Psoas muscle (tissue), 8 donors: ENCODE measurements around the gene PCNA. TPM values are rescaled to one million over a fixed set of nuclear protein-coding genes. Genes with fewer than 3 reads are reported as not detected.

Experiments used
- ATAC-seq, 4 donors: fragments of 200-7000 bp; cut with Tn5 transposase; one replicate each; pipeline ENCODE4 v1.9.1; 2020; ENCODE audit warnings: moderate library complexity in 3 of 4, mild to moderate bottlenecking in 2 of 4
- DNase-seq, 2 donors: peaks; one replicate each; pipeline ENCODE4 v3.0.0-alpha.2; 2020
- H3K27ac ChIP-seq: fragments of 200-600 bp; one replicate; pipeline ENCODE4 v1.8.0; 2022
- H3K27me3 ChIP-seq, 3 donors: fragments of 200-600 bp in 1 of 3; one replicate each; pipeline versions ENCODE4 v1.6.1 to v1.8.0; 2013 to 2022; ENCODE audit warnings: low read length in 2 of 3, mild to moderate bottlenecking in 2 of 3, moderate library complexity in 1 of 3; ENCODE audit not compliant: insufficient read depth in 3 of 3
- H3K36me3 ChIP-seq, 2 donors: fragments of 200-600 bp in 1 of 2; one replicate each; pipeline versions ENCODE4 v1.6.1 to v1.8.0; 2013 to 2022; ENCODE audit warnings: low read depth in 1 of 2, mild to moderate bottlenecking in 1 of 2, moderate library complexity in 1 of 2; ENCODE audit not compliant: insufficient read depth in 1 of 2
- H3K4me1 ChIP-seq: fragments of 200-600 bp; one replicate; pipeline ENCODE4 v1.8.0; 2022
- H3K4me3 ChIP-seq: fragments of 200-600 bp; one replicate; pipeline ENCODE4 v1.8.0; 2022; ENCODE audit warnings: mild to moderate bottlenecking
- H3K9me3 ChIP-seq: fragments of 200-600 bp; one replicate; pipeline ENCODE4 v1.8.0; 2022
- WGBS, 3 donors: extraction: QIAGEN DNeasy Blood & Tissue Kit; methylation state at CpG; one replicate each; pipeline versions ENCODE4 v1.1.6 to v1.1.7; 2013; 5-methylcytosine and 5-hydroxymethylcytosine counted together
- intact Hi-C, 2 donors: fragments of 100-400 bp; cut with DNase I; formaldehyde crosslinking; loops; one replicate each; pipeline versions ENCODE4 v1.11.0 to v1.14.2; 2022
- polyA plus RNA-seq, 3 donors: library from polyadenylated mRNA; stranded (reverse); fragments of 200-250 nt; gene quantifications; one replicate each; pipeline ENCODE4 v1.2.3, GENCODE V29; 2013
- total RNA-seq, 4 donors: library from RNA; stranded (reverse); fragmentation: NEBNext Ultra II Directional in 2 of 4; extraction: Animal tissue kit (Norgen Biotek cat#: 25700) in 2 of 4; gene quantifications; one replicate each; pipeline versions ENCODE4 v1.2.1 to v1.2.4, GENCODE V29; 2021 to 2023
- TF ChIP-seq, protein P1 (sequence below): fragments of 200-600 bp; IDR thresholded peaks from one replicate; pipeline ENCODE4 v1.8.0; 2022; ENCODE audit warnings: antibody characterized with exemption
- donor health status: healthy with polysubstance abuse.
- donor health status: DM: no; HTN: no; CAD: no; lungs with moderate emphysema.
- donor health status: Bipolar disorder and iron deficiency.
- donor health status: healthy.
- donor health status: DM: yes; HTN: yes; CAD: no.
- donor health status: DM: no; HTN: no; CAD: no.
- donor health status: DM: no; HTN: no; CAD: no.
- donor health status: DM: yes; HTN: yes; CAD: no.

PCNA gene
- total and polyA plus RNA-seq, 7 donors = 13.2 to 53.0 (median 19.1) TPM

DNA sequence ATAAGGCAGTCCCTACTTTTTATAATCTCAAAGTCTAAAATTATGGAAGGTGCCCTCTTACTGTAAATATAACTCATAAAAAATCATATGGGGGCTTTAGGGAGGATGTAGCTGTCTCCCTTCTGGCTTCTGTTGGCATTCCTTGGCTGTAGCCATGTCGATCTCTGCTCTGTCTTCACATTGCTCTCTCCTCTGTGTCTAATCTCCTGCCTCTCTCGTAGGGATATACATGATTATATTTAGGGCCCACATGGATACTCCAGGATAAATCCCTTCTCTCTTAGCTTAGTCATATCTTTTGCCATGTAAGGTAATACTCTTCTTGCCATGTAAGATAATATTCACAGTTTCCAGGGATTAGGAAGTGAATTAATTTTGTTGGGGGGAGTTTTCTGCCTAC lies 35.6 kb upstream of the PCNA start:
- no peaks in the 10 kb centered on the region for H3K36me3 ChIP-seq
- peaks cover 66% of the 10 kb centered on the region for H3K4me1 ChIP-seq
- H3K27ac ChIP-seq = peak overlapping the region; percentile 86
- ATAC-seq (no peak), DNase-seq (no peak)
- TF ChIP-seq, protein P1, sequence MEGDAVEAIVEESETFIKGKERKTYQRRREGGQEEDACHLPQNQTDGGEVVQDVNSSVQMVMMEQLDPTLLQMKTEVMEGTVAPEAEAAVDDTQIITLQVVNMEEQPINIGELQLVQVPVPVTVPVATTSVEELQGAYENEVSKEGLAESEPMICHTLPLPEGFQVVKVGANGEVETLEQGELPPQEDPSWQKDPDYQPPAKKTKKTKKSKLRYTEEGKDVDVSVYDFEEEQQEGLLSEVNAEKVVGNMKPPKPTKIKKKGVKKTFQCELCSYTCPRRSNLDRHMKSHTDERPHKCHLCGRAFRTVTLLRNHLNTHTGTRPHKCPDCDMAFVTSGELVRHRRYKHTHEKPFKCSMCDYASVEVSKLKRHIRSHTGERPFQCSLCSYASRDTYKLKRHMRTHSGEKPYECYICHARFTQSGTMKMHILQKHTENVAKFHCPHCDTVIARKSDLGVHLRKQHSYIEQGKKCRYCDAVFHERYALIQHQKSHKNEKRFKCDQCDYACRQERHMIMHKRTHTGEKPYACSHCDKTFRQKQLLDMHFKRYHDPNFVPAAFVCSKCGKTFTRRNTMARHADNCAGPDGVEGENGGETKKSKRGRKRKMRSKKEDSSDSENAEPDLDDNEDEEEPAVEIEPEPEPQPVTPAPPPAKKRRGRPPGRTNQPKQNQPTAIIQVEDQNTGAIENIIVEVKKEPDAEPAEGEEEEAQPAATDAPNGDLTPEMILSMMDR = no peak
- H3K4me3 ChIP-seq = no peak overlapping the region
- H3K9me3 ChIP-seq = no peaks in the 10 kb centered on the region
- H3K27me3 ChIP-seq = no peaks in the 10 kb centered on the region
- intact Hi-C loops = no loop called here
- 43 to 77% (median 50%) methylated on average over 2 of the region's 2 CpGs for WGBS, 3 donors

DNA sequence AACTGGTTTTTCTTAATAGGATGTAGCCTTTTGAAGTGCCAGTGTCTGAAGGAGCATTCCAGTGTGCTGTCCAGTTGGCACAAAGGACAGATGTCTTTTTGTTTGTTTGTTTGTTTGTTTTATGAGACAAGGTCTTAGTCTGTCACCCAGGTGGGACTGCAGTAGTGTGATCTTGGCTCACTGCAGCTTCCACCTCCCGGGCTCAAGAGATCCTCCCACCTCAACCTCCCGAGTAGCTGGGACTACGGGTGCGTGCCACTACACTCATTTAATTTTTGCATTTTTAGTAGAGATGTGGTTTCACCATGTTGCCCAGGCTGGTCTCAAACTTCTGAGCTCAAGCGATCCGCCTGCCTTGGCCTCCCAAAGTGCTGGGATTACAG lies 34.8 kb upstream of the PCNA start:
- WGBS, 3 donors = 90 to 94% (median 91%) methylated on average over 6 of the region's 6 CpGs
- TF ChIP-seq, protein P1 = no peak
- intact Hi-C loops = no loop called here
- peak overlapping the region; percentile 86 for H3K27ac ChIP-seq
- peaks cover 66% of the 10 kb centered on the region for H3K4me1 ChIP-seq
- H3K27me3 ChIP-seq = no peaks in the 10 kb centered on the region
- no peaks in the 10 kb centered on the region for H3K36me3 ChIP-seq
- no peak overlapping the region for H3K4me3 ChIP-seq
- DNase-seq (no peak), ATAC-seq (no peak)
- no peaks in the 10 kb centered on the region for H3K9me3 ChIP-seq

DNA sequence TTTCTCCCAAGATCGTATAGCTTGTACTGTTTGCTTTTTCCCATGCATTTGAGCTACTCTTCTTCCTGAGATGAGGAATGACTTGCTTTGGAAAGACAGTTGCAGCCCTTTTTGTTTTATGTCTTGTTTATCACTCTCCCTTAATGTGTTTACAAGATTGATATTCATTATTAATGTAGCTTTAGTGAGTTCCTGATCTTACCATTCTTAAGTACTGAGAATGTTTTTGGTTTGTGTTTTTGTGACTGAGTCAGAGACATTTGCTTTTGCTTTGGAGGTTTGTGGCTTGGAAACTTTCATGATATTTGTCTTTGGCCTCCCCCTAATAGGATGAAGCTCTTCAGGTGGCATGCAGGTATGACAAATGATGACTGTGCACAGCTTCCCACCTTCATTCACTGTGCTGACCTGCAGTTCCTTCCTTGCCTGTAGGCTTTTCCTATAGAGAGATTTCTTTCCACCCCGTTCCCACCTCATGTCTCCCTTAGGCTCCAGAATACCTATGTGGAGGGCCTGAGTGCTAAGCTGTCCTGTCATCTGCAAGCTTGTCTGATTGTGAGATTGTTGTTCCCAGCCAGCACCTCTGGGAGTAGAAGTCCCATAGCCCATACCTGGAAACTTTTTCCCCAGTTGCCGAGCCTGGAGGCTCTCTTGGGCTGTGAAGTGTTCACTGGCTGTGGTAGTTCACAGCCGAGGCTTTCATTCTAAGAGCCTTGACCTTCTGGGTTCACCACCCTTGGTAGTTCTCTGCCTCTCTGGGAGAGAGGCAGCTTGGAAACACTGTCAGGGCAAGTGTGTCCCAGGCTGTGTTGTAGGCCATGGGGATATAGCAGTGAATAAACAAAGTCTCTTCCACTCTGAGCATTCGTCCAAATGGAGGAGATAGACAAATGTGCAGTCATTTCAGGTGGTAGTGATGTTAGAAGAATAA lies 34.1 kb upstream of the PCNA start:
- whole genome bisulfite sequencing, 3 donors = 71 to 82% (median 76%) methylated on average over 5 of the region's 5 CpGs
- no peaks in the 10 kb centered on the region for H3K36me3 ChIP-seq
- H3K4me1 ChIP-seq = peaks cover 68% of the 10 kb centered on the region
- ATAC-seq (no peak), DNase-seq (no peak)
- TF ChIP-seq, protein P1 = no peak
- H3K27ac ChIP-seq = peak overlapping the region; percentile 86
- intact Hi-C loops = no loop called here
- H3K9me3 ChIP-seq = no peaks in the 10 kb centered on the region
- no peaks in the 10 kb centered on the region for H3K27me3 ChIP-seq
- no peak overlapping the region for H3K4me3 ChIP-seq

DNA sequence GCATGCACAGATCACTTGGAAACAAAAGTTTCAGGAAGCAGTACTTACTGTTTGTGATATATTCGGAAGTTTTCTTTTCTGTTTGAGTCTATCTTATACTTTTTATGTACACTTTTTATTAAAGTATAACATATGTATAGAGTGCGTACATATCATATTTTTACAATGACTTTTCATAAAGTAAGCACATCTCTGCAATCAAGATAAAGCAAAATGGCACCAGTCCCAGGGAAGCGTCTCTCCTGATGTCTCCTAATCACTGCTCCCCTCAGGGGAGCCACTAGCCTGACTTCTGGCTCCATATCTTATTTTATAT lies 33.4 kb upstream of the PCNA start:
- no peak for ATAC-seq
- no peaks in the 10 kb centered on the region for H3K36me3 ChIP-seq
- DNase-seq = no peak
- TF ChIP-seq, protein P1 = no peak
- no peak overlapping the region for H3K4me3 ChIP-seq
- 79 to 92% (median 81%) methylated on average over 3 of the region's 3 CpGs for WGBS, 3 donors
- peaks cover 70% of the 10 kb centered on the region for H3K4me1 ChIP-seq
- no peaks in the 10 kb centered on the region for H3K9me3 ChIP-seq
- no peaks in the 10 kb centered on the region for H3K27me3 ChIP-seq
- intact Hi-C loops = no loop called here
- H3K27ac ChIP-seq = peak overlapping the region; percentile 86
